Adrenal gland (tissue), 12 donors: ENCODE results near the gene CYP2A7. TPM values are rescaled to one million over a fixed set of nuclear protein-coding genes. Genes with fewer than 3 reads are reported as not detected.
"Not testable (repeated sequence)": the region's sequence is repeated elsewhere in the genome, so short reads cannot be mapped to it uniquely, and the experiment has no call there.

Source experiments
- DNase-seq, 7 donors: peaks; one replicate each; pipeline ENCODE4 v3.0.0-alpha.2; 2019 to 2020
- H3K27ac ChIP-seq, 5 donors: fragments of 200-600 bp; sonication (generic) in 4 of 5; 1 replicate in 3 of 5; 2 replicates in 2 of 5; pipeline versions ENCODE4 v1.5.1 to v1.8.0; 2016 to 2020; ENCODE audit warnings: mild to moderate bottlenecking in 1 of 5
- H3K27me3 ChIP-seq: fragments of 200-600 bp; 2 replicates; pipeline ENCODE4 v1.8.0; 2021
- H3K36me3 ChIP-seq, 2 donors: fragments of 200-600 bp; replicated peaks in 1 of 2; 1 replicate in 1 of 2; 2 replicates in 1 of 2; pipeline versions ENCODE4 v1.5.1 to v1.8.0; 2018 to 2022
- H3K4me1 ChIP-seq, 2 donors: fragments of 200-600 bp; replicated peaks in 1 of 2; 1 replicate in 1 of 2; 2 replicates in 1 of 2; pipeline versions ENCODE4 v1.5.1 to v1.8.0; 2018 to 2021
- H3K4me3 ChIP-seq, 4 donors: fragments of 200-600 bp; sonication (generic) in 3 of 4; one replicate each; pipeline ENCODE4 v1.5.1; 2016 to 2018
- H3K9me3 ChIP-seq, 3 donors: fragments of 200-600 bp; sonication (generic) in 1 of 3; replicated peaks in 1 of 3; 1 replicate in 2 of 3; 2 replicates in 1 of 3; pipeline versions ENCODE4 v1.5.1 to v1.8.0; 2016 to 2021
- POLR2A ChIP-seq, 2 donors: fragments of 450-650 bp; IDR thresholded peaks; one replicate each; pipeline ENCODE4 v1.6.1; 2017; ENCODE audit warnings: antibody characterized with exemption in 2 of 2, mild to moderate bottlenecking in 2 of 2, moderate library complexity in 1 of 2
- WGBS, 4 donors: extraction: QIAGEN DNeasy Blood & Tissue Kit in 2 of 4; methylation state at CpG; one replicate each; pipeline versions ENCODE4 v1.1.5 to v1.1.7; 2013 to 2017; 5-methylcytosine and 5-hydroxymethylcytosine counted together
- intact Hi-C, 2 donors: fragments of 100-400 bp; cut with DNase I; formaldehyde crosslinking; loops; one replicate each; pipeline versions ENCODE4 v1.14.1 to v1.15.0; 2022 to 2023
- polyA plus RNA-seq, 3 donors: library from polyadenylated mRNA; stranded (reverse); fragments of 200-250 nt in 2 of 3; fragments of 350-450 nt in 1 of 3; fragmentation: Illumina TruSeq in 1 of 3; extraction: RNeasy Lipid Tissue Mini Kit (QIAGEN cat#74804) in 1 of 3; gene quantifications; one replicate each; pipeline ENCODE4 v1.2.3, GENCODE V29; 2013 to 2014
- total RNA-seq, 9 donors: library from RNA; depleted of rRNA in 4 of 9; stranded (reverse); fragments of >200 nt in 4 of 9; fragments of 120-200 nt in 1 of 9; fragmentation: NEBNext Ultra II Directional in 1 of 9; extraction: Animal tissue kit (Norgen Biotek cat#: 25700) in 1 of 9; gene quantifications; one replicate each; pipeline versions ENCODE4 v1.1.0 to v1.2.4, GENCODE V29; 2013 to 2023
- TF ChIP-seq, protein P1 (sequence below), 6 experiments: fragments of 450-650 bp in 4 of 6; fragments of 200-600 bp in 2 of 6; sonication (generic) in 1 of 6; IDR thresholded peaks; 1 replicate in 5 of 6; 2 replicates in 1 of 6; pipeline versions ENCODE4 v1.5.1 to v1.8.0; 2016 to 2021; ENCODE audit warnings: antibody characterized with exemption in 6 of 6, mild to moderate bottlenecking in 2 of 6, moderate library complexity in 1 of 6
- donor health status: healthy with polysubstance abuse.
- donor health status: Bipolar disorder and iron deficiency.
- donor health status: DM: yes; HTN: yes; CAD: no.
- donor health status: DM: no; HTN: no; CAD: no.
- donor health status: DM: no; HTN: no; CAD: no.
- donor health status: DM: yes; HTN: yes; CAD: no.

Gene CYP2A7
- total and polyA plus RNA-seq, 12 donors: not detected

DNA sequence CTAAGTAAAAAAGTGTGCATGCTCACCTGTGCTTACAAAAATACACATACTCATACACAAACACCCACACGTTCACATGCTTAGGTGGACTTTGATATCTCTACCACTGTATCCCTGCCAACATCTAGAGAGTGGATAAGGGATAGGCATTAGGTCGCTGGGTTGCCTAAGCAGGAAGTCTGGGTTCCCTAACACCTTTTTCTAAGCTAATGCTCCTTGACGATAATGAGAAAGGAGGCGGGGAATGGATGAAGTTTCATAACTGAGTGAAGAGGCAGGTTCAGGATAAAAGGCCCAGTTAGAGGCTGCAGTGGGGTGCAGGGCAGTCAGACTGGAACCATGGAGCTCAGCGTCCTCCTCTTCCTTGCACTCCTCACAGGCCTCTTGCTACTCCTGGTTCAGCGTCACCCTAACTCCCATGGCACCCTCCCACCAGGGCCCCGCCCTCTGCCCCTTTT is 41.9 kb upstream of the CYP2A7 start:
- H3K4me1 ChIP-seq: no peaks in the 10 kb centered on the region
- no peak overlapping the region for H3K27ac ChIP-seq
- 78 to 84% (median 80%) methylated on average over 7 of the region's 7 CpGs for WGBS, 4 donors
- intact Hi-C loops: no loop called here
- no peaks in the 10 kb centered on the region for H3K27me3 ChIP-seq
- H3K4me3 ChIP-seq: no peak overlapping the region
- H3K9me3 ChIP-seq: peaks cover 0 to 6% (median 0%) of the 10 kb centered on the region in 3 donors
- H3K36me3 ChIP-seq: no peaks in the 10 kb centered on the region
- TF ChIP-seq POLR2A (IDR thresholded peaks at IDR 0.05): no peak
- TF ChIP-seq, protein P1, sequence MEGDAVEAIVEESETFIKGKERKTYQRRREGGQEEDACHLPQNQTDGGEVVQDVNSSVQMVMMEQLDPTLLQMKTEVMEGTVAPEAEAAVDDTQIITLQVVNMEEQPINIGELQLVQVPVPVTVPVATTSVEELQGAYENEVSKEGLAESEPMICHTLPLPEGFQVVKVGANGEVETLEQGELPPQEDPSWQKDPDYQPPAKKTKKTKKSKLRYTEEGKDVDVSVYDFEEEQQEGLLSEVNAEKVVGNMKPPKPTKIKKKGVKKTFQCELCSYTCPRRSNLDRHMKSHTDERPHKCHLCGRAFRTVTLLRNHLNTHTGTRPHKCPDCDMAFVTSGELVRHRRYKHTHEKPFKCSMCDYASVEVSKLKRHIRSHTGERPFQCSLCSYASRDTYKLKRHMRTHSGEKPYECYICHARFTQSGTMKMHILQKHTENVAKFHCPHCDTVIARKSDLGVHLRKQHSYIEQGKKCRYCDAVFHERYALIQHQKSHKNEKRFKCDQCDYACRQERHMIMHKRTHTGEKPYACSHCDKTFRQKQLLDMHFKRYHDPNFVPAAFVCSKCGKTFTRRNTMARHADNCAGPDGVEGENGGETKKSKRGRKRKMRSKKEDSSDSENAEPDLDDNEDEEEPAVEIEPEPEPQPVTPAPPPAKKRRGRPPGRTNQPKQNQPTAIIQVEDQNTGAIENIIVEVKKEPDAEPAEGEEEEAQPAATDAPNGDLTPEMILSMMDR (IDR thresholded peaks at IDR 0.05): no peak
- no peak for DNase-seq

DNA sequence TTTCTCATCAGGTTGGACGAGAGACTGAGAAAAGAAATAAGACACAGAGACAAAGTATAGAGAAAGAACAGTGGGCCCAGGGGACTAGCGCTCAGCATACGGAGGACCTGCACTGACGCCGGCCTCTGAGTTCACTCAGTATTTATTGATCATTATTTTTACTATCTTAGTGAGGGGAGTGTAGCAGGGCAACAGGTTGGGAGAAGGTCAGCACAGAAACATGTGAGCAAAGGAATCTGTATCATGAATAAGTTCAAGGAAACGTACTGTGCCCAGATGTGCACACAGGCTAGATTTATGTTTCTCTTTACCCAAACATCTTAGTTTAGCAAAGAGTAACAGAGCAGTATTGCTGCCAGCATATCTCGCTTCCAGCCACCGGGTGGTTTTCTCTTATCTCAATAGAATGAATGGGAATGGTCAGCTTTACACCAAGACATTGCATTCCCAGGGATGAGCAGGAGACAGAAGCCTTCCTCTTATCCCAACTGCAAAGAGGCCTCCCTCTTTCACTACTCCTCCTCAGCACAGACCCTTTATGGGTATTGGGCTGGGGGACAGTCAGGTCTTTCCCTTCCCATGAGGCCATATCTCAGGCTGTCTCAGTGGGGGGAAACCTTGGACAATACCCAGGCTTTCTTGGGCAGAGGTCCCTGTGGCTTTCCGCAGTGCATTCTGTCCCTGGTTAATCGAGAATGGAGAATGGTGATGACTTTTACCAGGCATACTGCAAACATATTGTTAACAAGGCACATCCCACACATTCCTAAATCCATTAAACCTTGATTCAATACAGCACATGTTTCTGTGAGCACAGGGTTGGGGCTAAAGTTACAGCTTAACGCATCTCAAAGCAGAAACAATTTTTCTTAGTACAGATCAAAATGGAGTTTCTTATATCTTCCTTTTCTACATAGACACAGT is 40.5 kb upstream of the CYP2A7 start:
- H3K27ac ChIP-seq, H3K9me3 ChIP-seq, H3K27me3 ChIP-seq, H3K4me1 ChIP-seq, DNase-seq, intact Hi-C loops, H3K4me3 ChIP-seq, H3K36me3 ChIP-seq: not testable (repeated sequence)
- WGBS, 4 donors: 56 to 61% (median 59%) methylated on average over 11 of the region's 11 CpGs

DNA sequence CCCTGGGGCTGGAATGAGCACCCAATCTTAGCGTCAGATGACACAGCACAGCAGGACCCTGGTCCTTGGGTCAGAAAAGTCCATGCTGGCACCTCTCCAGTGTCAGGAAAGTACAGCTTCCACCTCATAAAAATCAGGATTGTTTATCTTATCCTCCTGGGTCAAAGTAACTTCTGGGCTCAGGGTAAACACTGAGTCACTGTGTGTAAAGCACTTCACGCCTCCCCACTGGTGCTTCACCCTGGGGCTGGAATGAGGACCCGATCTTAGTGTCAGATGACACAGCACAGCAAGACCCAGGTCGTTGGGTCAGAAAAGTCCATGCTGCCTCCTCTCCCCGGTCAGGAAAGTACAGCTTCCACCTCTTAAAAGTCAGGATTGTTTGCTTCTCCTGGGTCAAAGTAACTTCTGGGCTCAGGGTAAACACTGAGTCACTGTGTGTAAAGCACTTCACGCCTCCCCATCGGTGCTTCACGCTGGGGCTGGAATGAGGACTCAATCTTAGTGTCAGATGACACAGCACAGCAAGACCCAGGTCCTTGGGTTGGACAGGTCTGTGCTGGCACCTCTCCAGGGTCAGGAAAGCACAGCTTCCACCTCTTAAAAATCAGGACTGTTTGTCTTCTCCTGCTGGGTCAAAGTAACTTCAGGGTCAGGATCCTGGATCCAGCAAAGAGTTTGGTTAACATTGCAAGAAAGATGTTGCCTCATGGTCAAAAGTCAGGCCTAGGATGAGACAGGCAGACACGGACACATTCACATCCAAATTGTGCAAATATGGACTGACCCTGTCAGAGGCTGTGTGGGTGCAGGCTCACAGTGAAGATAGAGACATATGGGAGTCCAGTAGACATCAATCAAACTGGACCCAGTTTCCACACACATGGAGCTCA is 39.2 kb upstream of the CYP2A7 start:
- intact Hi-C loops: no loop called here
- peaks cover 0 to 6% (median 0%) of the 10 kb centered on the region in 3 donors for H3K9me3 ChIP-seq
- H3K36me3 ChIP-seq: no peaks in the 10 kb centered on the region
- H3K27ac ChIP-seq: no peak overlapping the region
- no peaks in the 10 kb centered on the region for H3K4me1 ChIP-seq
- TF ChIP-seq, protein P1 (IDR thresholded peaks at IDR 0.05): no peak
- TF ChIP-seq POLR2A (IDR thresholded peaks at IDR 0.05): no peak
- H3K27me3 ChIP-seq: no peaks in the 10 kb centered on the region
- 42 to 52% (median 48%) methylated on average over 7 to 9 of the region's 9 CpGs for WGBS, 4 donors
- no peak overlapping the region for H3K4me3 ChIP-seq
- no peak for DNase-seq

DNA sequence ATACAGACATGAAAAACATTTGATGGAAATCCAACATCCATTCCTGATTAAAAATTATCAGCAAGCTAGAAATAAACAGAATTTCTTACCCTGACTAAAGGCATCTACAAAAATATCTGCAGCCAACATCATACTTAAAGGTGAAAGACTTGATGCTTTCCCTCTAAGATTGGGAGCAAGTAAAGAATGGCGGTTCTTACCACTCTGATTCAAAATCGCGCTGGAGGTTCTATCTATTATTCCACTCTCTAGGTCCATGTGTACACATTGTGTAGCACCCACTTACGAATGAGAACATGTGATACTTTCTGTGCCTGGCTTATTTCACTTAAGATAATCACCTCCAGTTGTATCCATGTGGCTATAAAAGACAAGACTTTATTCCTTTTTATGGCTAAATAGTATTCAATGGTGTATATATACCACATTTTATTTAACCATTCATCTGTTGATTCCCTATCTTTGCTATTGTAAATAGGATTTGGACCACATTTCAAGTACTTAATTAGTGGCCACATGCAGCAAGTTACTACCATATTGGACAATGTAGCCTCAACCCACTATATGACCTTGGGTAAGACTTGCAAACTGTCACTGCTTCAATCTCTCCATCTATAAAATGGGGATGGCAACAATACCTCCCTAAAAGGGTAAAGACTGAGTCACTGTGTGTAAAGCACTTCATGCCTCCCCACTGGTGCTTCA is 38.4 kb upstream of the CYP2A7 start:
- 62 to 91% (median 77%) methylated on average over 4 of the region's 4 CpGs for WGBS, 4 donors
- H3K9me3 ChIP-seq: peaks cover 0 to 6% (median 0%) of the 10 kb centered on the region in 3 donors
- H3K27ac ChIP-seq: no peak overlapping the region
- H3K27me3 ChIP-seq: no peaks in the 10 kb centered on the region
- no peaks in the 10 kb centered on the region for H3K36me3 ChIP-seq
- TF ChIP-seq, protein P1 (IDR thresholded peaks at IDR 0.05): no peak
- TF ChIP-seq POLR2A (IDR thresholded peaks at IDR 0.05): no peak
- intact Hi-C loops: no loop called here
- H3K4me3 ChIP-seq: no peak overlapping the region
- DNase-seq: no peak
- no peaks in the 10 kb centered on the region for H3K4me1 ChIP-seq

DNA sequence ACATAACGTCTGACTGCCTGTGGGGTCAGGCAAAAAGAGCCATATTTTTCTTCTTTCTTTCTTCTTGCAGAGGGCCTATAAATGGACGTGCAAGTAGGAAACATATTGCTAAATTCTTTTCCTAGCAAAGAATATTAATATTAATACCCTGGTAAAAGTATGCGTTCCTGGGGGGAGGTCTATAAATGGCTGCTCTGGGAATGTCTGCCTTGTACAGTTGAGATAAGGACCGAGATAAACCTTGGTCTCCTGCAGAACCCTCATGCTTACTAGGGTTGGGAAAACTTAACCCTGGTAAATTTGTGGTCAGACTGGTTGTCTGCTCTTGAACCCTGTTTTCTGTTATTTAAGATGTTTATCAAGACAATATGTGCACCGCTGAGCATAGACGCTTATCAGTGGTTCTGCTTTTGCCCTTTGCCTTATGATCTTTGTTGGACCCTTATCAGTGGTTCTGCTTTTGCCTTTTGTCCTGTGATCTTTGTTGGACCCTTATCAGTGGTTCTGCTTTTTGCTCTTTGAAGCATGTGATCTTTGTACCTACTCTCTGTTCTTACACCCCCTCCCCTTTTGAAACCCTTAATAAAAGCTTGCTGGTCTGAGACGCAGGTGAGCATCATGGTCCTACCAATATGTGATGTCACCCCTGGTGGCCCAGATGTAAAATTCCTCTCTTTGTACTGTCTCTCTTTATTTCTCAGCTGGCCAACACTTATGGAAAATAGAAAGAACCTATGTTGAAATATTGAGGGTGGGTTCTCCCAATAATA is 37.7 kb upstream of the CYP2A7 start:
- H3K27ac ChIP-seq, H3K4me3 ChIP-seq, H3K36me3 ChIP-seq, H3K27me3 ChIP-seq, H3K4me1 ChIP-seq, H3K9me3 ChIP-seq, DNase-seq, intact Hi-C loops: not testable (repeated sequence)
- WGBS, 4 donors: 80 to 85% (median 82%) methylated on average over 7 of the region's 7 CpGs

DNA sequence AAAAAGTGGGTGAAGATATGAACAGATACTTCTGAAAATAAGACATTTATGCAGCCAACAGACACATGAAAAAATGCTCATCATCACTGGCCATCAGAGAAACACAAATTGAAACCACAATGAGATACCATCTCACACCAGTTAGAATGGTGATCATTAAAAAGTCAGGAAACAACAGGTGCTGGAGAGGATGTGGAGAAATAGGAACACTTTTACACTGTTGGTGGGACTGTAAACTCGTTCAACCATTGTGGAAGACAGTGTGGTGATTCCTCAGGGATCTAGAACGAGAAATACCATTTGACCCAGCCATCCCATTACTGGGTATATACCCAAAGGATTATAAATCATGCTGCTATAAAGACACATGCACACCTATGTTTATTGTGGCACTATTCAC is 36.3 kb upstream of the CYP2A7 start:
- DNase-seq, H3K27me3 ChIP-seq, H3K27ac ChIP-seq, H3K36me3 ChIP-seq, H3K4me1 ChIP-seq, H3K9me3 ChIP-seq, intact Hi-C loops, H3K4me3 ChIP-seq: not testable (repeated sequence)
- WGBS, 4 donors: 31 to 52% (median 44%) methylated on average over 2 of the region's 2 CpGs
